ENCODE data around the gene FIBCD1. TPM values are rescaled to one million over a fixed set of nuclear protein-coding genes. Genes with fewer than 3 reads are reported as not detected.

FIBCD1 gene
- total and polyA plus RNA-seq, 9 of the 15 experiments (the other 6 are each of a cell fraction or from before 2014, with no cell fraction given): 0.53 to 1.2 (median 0.95) TPM; not detected in 4

- TF ChIP-seq TEAD1 (CRISPR knock-in tag; IDR thresholded peaks at IDR 0.05) (no peak), RBBP5 (IDR thresholded peaks at IDR 0.05; ENCODE audit: borderline replicate concordance, insufficient read depth, low read length, poor library complexity, severe bottlenecking) (no peak), TBP (optimal IDR thresholded peaks at IDR 0.05; ENCODE audit: low read depth, low read length) (no peak), ILF3 (IDR thresholded peaks at IDR 0.05; ENCODE audit: borderline replicate concordance) (no peak), SNIP1 (IDR thresholded peaks at IDR 0.05; ENCODE audit: low read depth) (no peak)
- H3K9me3 ChIP-seq (replicated peaks; ENCODE audit: control insufficient read depth, insufficient read depth, low read depth, low read length): no peaks in the 10 kb centered on the region
- ChIA-PET POLR2A (interaction anchor here (0.6 to 14.2 kb wide), 14 partner anchors 8 to 99 kb away, joined by 3 to 334 read pairs (median 4); no protein-coding TSS in a partner anchor), CTCF (ENCODE audit: low intra/inter-chr PET ratio) (no interaction called here)
- intact Hi-C loops (cut with micrococcal nuclease) (no loop called here), in situ Hi-C loops (cut with MboI) (no loop called here)
- peaks cover 9 to 17% of the 10 kb centered on the region in 2 experiments; a peak in 4 of 5 replicates for H3K27me3 ChIP-seq (ENCODE audit: control insufficient read depth in 2 of 2, insufficient read depth in 2 of 2, low read length in 2 of 2)
- FAIRE-seq (no peak), DNase-seq (ENCODE audit: extremely low read depth in 1 of 4, low spot score in 3 of 4) (peak in 2 of 4 experiments; percentile 58), ATAC-seq (no peak)
- WGBS (ENCODE audit: insufficient coverage, low coverage, missing lambda C conversion rate): 74% methylated on average over 18 of the region's 18 CpGs
- H3K27ac ChIP-seq (ENCODE audit: extremely low read depth, low read depth, low read length): no peak overlapping the region
- no peaks in the 10 kb centered on the region for H3K79me2 ChIP-seq (ENCODE audit: control insufficient read depth, insufficient read depth, low read length)
- H3K9ac ChIP-seq (ENCODE audit: insufficient read depth in 1 of 2, low read depth in 2 of 2, low read length in 2 of 2): peak overlapping the region in 1 of 2 experiments; percentile 6; a peak in 1 of 4 replicates
- peaks cover 78% of the 10 kb centered on the region for H4K20me1 ChIP-seq (replicated peaks; ENCODE audit: control insufficient read depth, insufficient read depth, low read length)
- no peak overlapping the region for H3K4me3 ChIP-seq
- H3K9me1 ChIP-seq (ENCODE audit: control insufficient read depth, insufficient read depth, low read length): peaks cover 11% of the 10 kb centered on the region
- H2AFZ ChIP-seq (ENCODE audit: low read depth, low read length): no peak overlapping the region
- BruUV-seq (replicated peaks): TSS peak; percentile 12
- H3K4me1 ChIP-seq (replicated peaks in 1 of 2; ENCODE audit: control insufficient read depth in 2 of 2, insufficient read depth in 2 of 2, low read length in 2 of 2): peaks cover 6 to 56% of the 10 kb centered on the region in 2 experiments; a peak in 4 of 5 replicates
- peaks cover 35% of the 10 kb centered on the region for H3K36me3 ChIP-seq (ENCODE audit: control insufficient read depth, insufficient read depth, low read length)
- no peak overlapping the region for H3K4me2 ChIP-seq (ENCODE audit: insufficient read depth, low read length)
Observed at GRCh38 chr9:130891688-130892476, 47.2 kb downstream of the FIBCD1 start.

Data from K562 (cell line).